ENCODE data around the gene PIANP.
A peak's percentile ranks its signal among the peaks of the same experiment; 100 is the strongest.
"Not testable (repeated sequence)": the region's sequence is repeated elsewhere in the genome, so short reads cannot be mapped to it uniquely, and the experiment has no call there.

The PIANP gene

GRCh38 chr12:6734506-6735387 lies 34.1 kb upstream of the PIANP start:
- TF ChIP-seq SPI1 (IDR thresholded peaks at IDR 0.05; ENCODE audit: low read depth, low read length) (no peak), POLR2AphosphoS5 (IDR thresholded peaks at IDR 0.05; ENCODE audit: low read depth, low read length) (no peak), PAX5 (IDR thresholded peaks at IDR 0.05; ENCODE audit: insufficient read depth, low read length, severe bottlenecking) (no peak), POLR2A (IDR thresholded peaks at IDR 0.05; ENCODE audit: low read depth, low read length) (no peak), POU2F2 (IDR thresholded peaks at IDR 0.05; ENCODE audit: low read depth, low read length) (no peak), TAF1 (IDR thresholded peaks at IDR 0.05; ENCODE audit: low read depth, low read length) (no peak)
- FAIRE-seq (no peak), DNase-seq (ENCODE audit: insufficient read length, low spot score) (no peak)

- TF ChIP-seq POLR2AphosphoS5 (IDR thresholded peaks at IDR 0.05; ENCODE audit: low read depth, low read length), result no peak
- no peak for TF ChIP-seq PAX5 (IDR thresholded peaks at IDR 0.05; ENCODE audit: insufficient read depth, low read length, severe bottlenecking)
- TF ChIP-seq SPI1 (IDR thresholded peaks at IDR 0.05; ENCODE audit: low read depth, low read length), result no peak
- TF ChIP-seq POU2F2 (IDR thresholded peaks at IDR 0.05; ENCODE audit: low read depth, low read length), result no peak
- no peak for TF ChIP-seq POLR2A (IDR thresholded peaks at IDR 0.05; ENCODE audit: low read depth, low read length)
- no peak for TF ChIP-seq TAF1 (IDR thresholded peaks at IDR 0.05; ENCODE audit: low read depth, low read length)
- DNase-seq (ENCODE audit: insufficient read length, low spot score) (no peak), FAIRE-seq (no peak)
These were observed 29.6 kb upstream of the PIANP start for GRCh38 chr12:6730169-6730568.

GRCh38 chr12:6729186-6729585 lies 28.6 kb upstream of the PIANP start:
- no peak for TF ChIP-seq TAF1 (IDR thresholded peaks at IDR 0.05; ENCODE audit: low read depth, low read length)
- no peak for TF ChIP-seq POLR2A (IDR thresholded peaks at IDR 0.05; ENCODE audit: low read depth, low read length)
- no peak for TF ChIP-seq POLR2AphosphoS5 (IDR thresholded peaks at IDR 0.05; ENCODE audit: low read depth, low read length)
- TF ChIP-seq PAX5 (IDR thresholded peaks at IDR 0.05; ENCODE audit: insufficient read depth, low read length, severe bottlenecking), result no peak
- TF ChIP-seq SPI1 (IDR thresholded peaks at IDR 0.05; ENCODE audit: low read depth, low read length), result no peak
- no peak for TF ChIP-seq POU2F2 (IDR thresholded peaks at IDR 0.05; ENCODE audit: low read depth, low read length)
- no peak for DNase-seq (ENCODE audit: insufficient read length, low spot score)
- FAIRE-seq, result no peak

- TF ChIP-seq TAF1 (IDR thresholded peaks at IDR 0.05; ENCODE audit: low read depth, low read length) (no peak), POLR2A (IDR thresholded peaks at IDR 0.05; ENCODE audit: low read depth, low read length) (no peak), POLR2AphosphoS5 (IDR thresholded peaks at IDR 0.05; ENCODE audit: low read depth, low read length) (no peak), SPI1 (IDR thresholded peaks at IDR 0.05; ENCODE audit: low read depth, low read length) (no peak), POU2F2 (IDR thresholded peaks at IDR 0.05; ENCODE audit: low read depth, low read length) (no peak), PAX5 (IDR thresholded peaks at IDR 0.05; ENCODE audit: insufficient read depth, low read length, severe bottlenecking) (no peak)
- DNase-seq (ENCODE audit: insufficient read length, low spot score) (no peak), FAIRE-seq (peak; percentile 74)
These were observed 24.7 kb upstream of the PIANP start for GRCh38 chr12:6725350-6725749.

- no peak for TF ChIP-seq POU2F2 (IDR thresholded peaks at IDR 0.05; ENCODE audit: low read depth, low read length)
- no peak for TF ChIP-seq PAX5 (IDR thresholded peaks at IDR 0.05; ENCODE audit: insufficient read depth, low read length, severe bottlenecking)
- TF ChIP-seq TAF1 (IDR thresholded peaks at IDR 0.05; ENCODE audit: low read depth, low read length), result no peak
- TF ChIP-seq SPI1 (IDR thresholded peaks at IDR 0.05; ENCODE audit: low read depth, low read length), result peak; percentile 79
- TF ChIP-seq POLR2AphosphoS5 (IDR thresholded peaks at IDR 0.05; ENCODE audit: low read depth, low read length), result peak; percentile 2; the same call in 1 of the 2 replicates
- no peak for DNase-seq (ENCODE audit: insufficient read length, low spot score)
- FAIRE-seq, result no peak
These were observed 23.8 kb upstream of the PIANP start for GRCh38 chr12:6724409-6724797.

- peak; percentile 94 for DNase-seq (ENCODE audit: insufficient read length, low spot score)
- peak; percentile 82 for TF ChIP-seq TAF1 (IDR thresholded peaks at IDR 0.05; ENCODE audit: low read depth, low read length)
- TF ChIP-seq SPI1 (IDR thresholded peaks at IDR 0.05; ENCODE audit: low read depth, low read length), result peak; percentile 62
- TF ChIP-seq POLR2A (IDR thresholded peaks at IDR 0.05; ENCODE audit: low read depth, low read length), result peak; percentile 76
- no peak for TF ChIP-seq PAX5 (IDR thresholded peaks at IDR 0.05; ENCODE audit: insufficient read depth, low read length, severe bottlenecking)
- peak; percentile 64; the same call in 1 of the 2 replicates for TF ChIP-seq POU2F2 (IDR thresholded peaks at IDR 0.05; ENCODE audit: low read depth, low read length)
- peak; percentile 86 for TF ChIP-seq POLR2AphosphoS5 (IDR thresholded peaks at IDR 0.05; ENCODE audit: low read depth, low read length)
- FAIRE-seq, result peak; percentile 99
These were observed 23.2 kb upstream of the PIANP start, which contains the start of gene COPS7A for GRCh38 chr12:6723607-6724408. Gene COPS7A, plus strand, starts transcription at chr12:6724046. Its CDS starts 611 bp downstream, at chr12:6724657.

- TF ChIP-seq POLR2AphosphoS5 (IDR thresholded peaks at IDR 0.05; ENCODE audit: low read depth, low read length) (no peak), TAF1 (IDR thresholded peaks at IDR 0.05; ENCODE audit: low read depth, low read length) (no peak), POLR2A (IDR thresholded peaks at IDR 0.05; ENCODE audit: low read depth, low read length) (no peak), PAX5 (IDR thresholded peaks at IDR 0.05; ENCODE audit: insufficient read depth, low read length, severe bottlenecking) (no peak), POU2F2 (IDR thresholded peaks at IDR 0.05; ENCODE audit: low read depth, low read length) (no peak), SPI1 (IDR thresholded peaks at IDR 0.05; ENCODE audit: low read depth, low read length) (no peak)
- FAIRE-seq, result peak; percentile 26
These were observed 22.2 kb upstream of the PIANP start for GRCh38 chr12:6722863-6723262.

GRCh38 chr12:6716874-6717437 lies 16.3 kb upstream of the PIANP start:
- FAIRE-seq (no peak), DNase-seq (ENCODE audit: insufficient read length, low spot score) (no peak)
- TF ChIP-seq TAF1 (IDR thresholded peaks at IDR 0.05; ENCODE audit: low read depth, low read length) (no peak), SPI1 (IDR thresholded peaks at IDR 0.05; ENCODE audit: low read depth, low read length) (no peak), PAX5 (IDR thresholded peaks at IDR 0.05; ENCODE audit: insufficient read depth, low read length, severe bottlenecking) (no peak), POLR2A (IDR thresholded peaks at IDR 0.05; ENCODE audit: low read depth, low read length) (no peak), POU2F2 (IDR thresholded peaks at IDR 0.05; ENCODE audit: low read depth, low read length) (no peak), POLR2AphosphoS5 (IDR thresholded peaks at IDR 0.05; ENCODE audit: low read depth, low read length) (no peak)

More at GRCh38 chr12:6722863-6723262, 22.2 kb upstream of the PIANP start:
- DNase-seq (ENCODE audit: insufficient read length, low spot score), result no peak

GRCh38 chr12:6716031-6716873 lies 15.6 kb upstream of the PIANP start:
- not testable (repeated sequence) for DNase-seq (ENCODE audit: insufficient read length, low spot score); FAIRE-seq
